ENCODE measurements around the gene SLC19A1.

DNA sequence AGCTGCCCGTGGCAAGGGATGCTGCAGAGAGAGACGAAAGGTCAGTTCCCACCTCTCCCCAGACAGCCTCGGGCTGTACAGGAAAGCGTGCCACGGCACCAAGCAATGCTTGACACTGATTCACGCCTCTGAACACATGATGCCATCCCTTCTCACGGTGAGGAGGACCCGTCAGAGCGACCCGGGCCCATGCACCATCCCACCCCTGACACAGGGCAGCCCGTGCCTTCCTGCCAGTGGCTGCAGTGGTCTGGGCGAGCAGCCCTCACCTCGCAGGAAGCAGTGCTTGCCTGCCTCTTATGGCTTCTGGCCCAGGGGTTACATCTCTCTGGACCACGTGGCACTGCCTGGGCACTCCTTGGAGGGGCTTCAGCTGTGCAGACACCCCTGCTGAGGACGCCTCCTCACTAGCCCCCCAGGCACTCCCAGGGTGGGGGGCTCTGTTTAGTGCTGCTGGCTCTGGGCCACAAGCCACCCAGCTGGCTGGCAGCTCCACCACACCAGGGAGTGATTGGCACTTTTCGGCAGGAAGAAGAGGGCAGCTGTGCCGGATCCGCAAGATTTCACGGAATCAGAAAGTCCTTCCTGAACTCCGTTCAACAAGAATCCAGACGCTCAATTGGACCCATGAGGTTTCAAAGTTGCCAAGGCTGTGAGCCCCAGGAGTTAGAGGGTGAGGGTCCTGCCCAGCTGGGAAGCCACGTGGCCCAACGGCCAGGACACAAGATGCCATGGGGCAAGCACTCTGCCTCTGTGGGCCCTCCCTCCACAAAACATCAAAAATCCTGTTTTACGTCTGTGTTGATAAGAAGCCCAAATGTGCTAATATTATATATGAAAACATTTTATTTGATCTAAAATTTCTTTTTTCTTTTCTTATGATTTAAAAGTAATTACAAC lies 34.8 kb upstream of the SLC19A1 start:
- TF ChIP-seq, protein P1, sequence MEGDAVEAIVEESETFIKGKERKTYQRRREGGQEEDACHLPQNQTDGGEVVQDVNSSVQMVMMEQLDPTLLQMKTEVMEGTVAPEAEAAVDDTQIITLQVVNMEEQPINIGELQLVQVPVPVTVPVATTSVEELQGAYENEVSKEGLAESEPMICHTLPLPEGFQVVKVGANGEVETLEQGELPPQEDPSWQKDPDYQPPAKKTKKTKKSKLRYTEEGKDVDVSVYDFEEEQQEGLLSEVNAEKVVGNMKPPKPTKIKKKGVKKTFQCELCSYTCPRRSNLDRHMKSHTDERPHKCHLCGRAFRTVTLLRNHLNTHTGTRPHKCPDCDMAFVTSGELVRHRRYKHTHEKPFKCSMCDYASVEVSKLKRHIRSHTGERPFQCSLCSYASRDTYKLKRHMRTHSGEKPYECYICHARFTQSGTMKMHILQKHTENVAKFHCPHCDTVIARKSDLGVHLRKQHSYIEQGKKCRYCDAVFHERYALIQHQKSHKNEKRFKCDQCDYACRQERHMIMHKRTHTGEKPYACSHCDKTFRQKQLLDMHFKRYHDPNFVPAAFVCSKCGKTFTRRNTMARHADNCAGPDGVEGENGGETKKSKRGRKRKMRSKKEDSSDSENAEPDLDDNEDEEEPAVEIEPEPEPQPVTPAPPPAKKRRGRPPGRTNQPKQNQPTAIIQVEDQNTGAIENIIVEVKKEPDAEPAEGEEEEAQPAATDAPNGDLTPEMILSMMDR (IDR thresholded peaks at IDR 0.05) = no peak
- no peak for TF ChIP-seq POLR2A (IDR thresholded peaks at IDR 0.05)
